SW 1271 (cell line): ENCODE measurements around the gene TGDS.
A peak's percentile ranks its signal among the peaks of the same experiment; 100 is the strongest.
"Not testable (repeated sequence)": the region's sequence is repeated elsewhere in the genome, so short reads cannot be mapped to it uniquely, and the experiment has no call there.

Source experiments
- DNase-seq, 2 experiments: peaks; one replicate each; lab custom pipeline; 2025; lab: John Stamatoyannopoulos, UW

Gene TGDS

GRCh38 chr13:94595950-94596574, at the start of gene TGDS:
Gene TGDS (minus strand): TSS chr13:94596152. CDS start chr13:94596136, 16 bp downstream.
- DNase-seq, result peak; percentile 60 to 88

GRCh38 chr13:94641409-94641941, 45.5 kb upstream of the TGDS start:
- no peak for DNase-seq

GRCh38 chr13:94640721-94641120, 44.8 kb upstream of the TGDS start:
- DNase-seq, result no peak

GRCh38 chr13:94637677-94638076, 41.7 kb upstream of the TGDS start:
- not testable (repeated sequence) for DNase-seq

- DNase-seq, result no peak
These were observed 41.1 kb upstream of the TGDS start for GRCh38 chr13:94636942-94637578.

GRCh38 chr13:94636096-94636495, 40.1 kb upstream of the TGDS start:
- DNase-seq, result not testable (repeated sequence)

GRCh38 chr13:94632226-94632980, 36.5 kb upstream of the TGDS start:
- no peak for DNase-seq

- DNase-seq, result no peak
These were observed 34.9 kb upstream of the TGDS start for GRCh38 chr13:94630858-94631257.

- no peak for DNase-seq
These were observed 27.4 kb upstream of the TGDS start for GRCh38 chr13:94623316-94623715.

GRCh38 chr13:94622344-94622743, 26.4 kb upstream of the TGDS start:
- DNase-seq, result no peak

- DNase-seq, result peak in 1 of 2 experiments; percentile 24
These were observed 24.4 kb upstream of the TGDS start for GRCh38 chr13:94620286-94620896.

GRCh38 chr13:94617389-94618000, 21.5 kb upstream of the TGDS start:
- DNase-seq, result peak in 1 of 2 experiments; percentile 15

- no peak for DNase-seq
These were observed 17.1 kb upstream of the TGDS start for GRCh38 chr13:94613051-94613450.

GRCh38 chr13:94612050-94612449, 16.1 kb upstream of the TGDS start:
- DNase-seq, result no peak

- DNase-seq, result no peak
These were observed 14.5 kb upstream of the TGDS start for GRCh38 chr13:94610475-94610874.

- no peak for DNase-seq
These were observed 13.2 kb upstream of the TGDS start for GRCh38 chr13:94609196-94609595.

GRCh38 chr13:94608586-94608985, 12.6 kb upstream of the TGDS start:
- DNase-seq, result no peak

GRCh38 chr13:94607939-94608338, 12.0 kb upstream of the TGDS start:
- DNase-seq, result no peak

- DNase-seq, result no peak
These were observed 11.1 kb upstream of the TGDS start for GRCh38 chr13:94607056-94607455.

- DNase-seq, result no peak
These were observed 6.5 kb upstream of the TGDS start for GRCh38 chr13:94602467-94602866.

GRCh38 chr13:94601446-94602431, 5.8 kb upstream of the TGDS start, which contains the start of gene GPR180:
Gene GPR180 (plus strand): TSS chr13:94601857. CDS start chr13:94601928, 71 bp downstream.
- peak; percentile 98 to 99 for DNase-seq
